Duodenal mucosa (tissue), 2 donors: ENCODE results near the gene JUND.

Experiments used
- H3K27ac ChIP-seq: one replicate; pipeline ENCODE4 v1.7.0; 2013; ENCODE audit warnings: low read depth, low read length
- H3K27me3 ChIP-seq, 2 donors: one replicate each; pipeline ENCODE4 v1.7.0; 2013; ENCODE audit warnings: low read length in 2 of 2, control low read depth in 1 of 2; ENCODE audit not compliant: insufficient read depth in 2 of 2, control insufficient read depth in 1 of 2
- H3K36me3 ChIP-seq, 2 donors: one replicate each; pipeline ENCODE4 v1.7.0; 2013; ENCODE audit warnings: low read length in 2 of 2, control low read depth in 1 of 2; ENCODE audit not compliant: insufficient read depth in 2 of 2, control insufficient read depth in 1 of 2
- H3K4me1 ChIP-seq, 2 donors: one replicate each; pipeline ENCODE4 v1.7.0; 2013; ENCODE audit warnings: low read length in 2 of 2, control low read depth in 1 of 2; ENCODE audit not compliant: insufficient read depth in 2 of 2, control insufficient read depth in 1 of 2
- H3K4me3 ChIP-seq, 2 donors: one replicate each; pipeline ENCODE4 v1.7.0; 2013; ENCODE audit warnings: low read length in 2 of 2, low read depth in 1 of 2
- H3K9ac ChIP-seq, 2 donors: one replicate each; pipeline ENCODE4 v1.7.0; 2013; ENCODE audit warnings: low read length in 2 of 2, low read depth in 1 of 2
- H3K9me3 ChIP-seq, 2 donors: one replicate each; pipeline ENCODE4 v1.7.0; 2013; ENCODE audit warnings: low read length in 2 of 2, control low read depth in 1 of 2; ENCODE audit not compliant: control insufficient read depth in 1 of 2

The JUND gene

GRCh38 chr19:18282021-18282787 is 782 bp upstream of the JUND start:
- H3K27ac ChIP-seq, result peak overlapping the region; percentile 100
- no peaks in the 10 kb centered on the region for H3K9me3 ChIP-seq
- H3K36me3 ChIP-seq, result peaks cover 12 to 13% of the 10 kb centered on the region in 2 donors
- H3K4me1 ChIP-seq, result peaks cover 34 to 39% of the 10 kb centered on the region in 2 donors
- peak overlapping the region; percentile 55 to 67 for H3K4me3 ChIP-seq
- no peaks in the 10 kb centered on the region for H3K27me3 ChIP-seq
- H3K9ac ChIP-seq, result peak overlapping the region; percentile 93 to 99

GRCh38 chr19:18280247-18281081 is 958 bp downstream of the JUND start:
- no peaks in the 10 kb centered on the region for H3K27me3 ChIP-seq
- no peaks in the 10 kb centered on the region for H3K9me3 ChIP-seq
- H3K4me1 ChIP-seq, result peaks cover 39 to 50% of the 10 kb centered on the region in 2 donors
- peaks cover 16 to 17% of the 10 kb centered on the region in 2 donors for H3K36me3 ChIP-seq
- peak overlapping the region; percentile 100 for H3K9ac ChIP-seq
- H3K27ac ChIP-seq, result peak overlapping the region; percentile 100
- H3K4me3 ChIP-seq, result peak overlapping the region; percentile 82 to 99

DNA sequence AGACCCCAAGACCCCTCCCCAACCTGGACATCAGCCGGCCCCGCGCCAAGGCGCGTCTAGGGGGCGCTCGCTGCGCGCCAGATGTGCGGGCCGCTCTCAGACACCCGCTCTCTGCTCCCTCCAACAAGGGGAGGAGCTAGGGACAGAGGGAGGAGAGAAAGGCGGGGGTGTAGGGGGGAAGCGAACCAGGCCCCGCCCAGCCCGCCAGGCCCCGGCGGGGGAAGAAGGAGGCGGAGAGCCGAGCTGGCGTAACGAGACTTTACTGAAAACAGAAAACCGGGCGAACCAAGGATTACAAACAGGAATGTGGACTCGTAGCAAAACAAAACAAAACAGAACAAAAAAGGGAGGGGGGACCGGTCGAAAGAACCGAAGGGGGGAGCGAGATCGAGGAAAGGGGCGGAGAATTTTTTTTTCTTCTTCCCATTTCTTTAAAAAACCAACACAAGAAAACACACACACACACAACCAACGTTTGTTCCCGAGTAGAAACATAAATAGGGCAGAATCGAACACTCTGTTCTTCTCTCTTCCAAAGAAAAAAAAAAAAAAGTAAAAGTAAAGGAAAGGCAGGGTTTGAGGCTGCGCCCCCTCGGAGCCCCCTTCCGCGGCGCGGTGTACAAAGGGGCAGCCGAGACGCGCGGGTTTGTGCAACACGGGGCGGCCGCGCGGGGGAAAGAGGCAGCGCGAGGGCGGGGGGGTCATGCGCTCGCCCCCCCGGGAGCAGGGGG is 1.7 kb downstream of the JUND start:
- Histone ChIP-seq H3K4me3 (peak overlapping the region; percentile 82 to 99), H3K9me3 (no peaks in the 10 kb centered on the region), H3K27me3 (no peaks in the 10 kb centered on the region), H3K9ac (peak overlapping the region; percentile 100), H3K27ac (peak overlapping the region; percentile 100), H3K4me1 (peaks cover 38 to 50% of the 10 kb centered on the region in 2 donors), H3K36me3 (peaks cover 16 to 18% of the 10 kb centered on the region in 2 donors)

GRCh38 chr19:18279266-18279515 is 2.2 kb downstream of the JUND start:
- no peaks in the 10 kb centered on the region for H3K9me3 ChIP-seq
- peak overlapping the region; percentile 100 for H3K9ac ChIP-seq
- peak overlapping the region; percentile 100 for H3K27ac ChIP-seq
- peaks cover 16 to 18% of the 10 kb centered on the region in 2 donors for H3K36me3 ChIP-seq
- peaks cover 35 to 53% of the 10 kb centered on the region in 2 donors for H3K4me1 ChIP-seq
- H3K27me3 ChIP-seq, result no peaks in the 10 kb centered on the region
- peak overlapping the region; percentile 82 to 99 for H3K4me3 ChIP-seq

GRCh38 chr19:18278521-18279265 is 2.7 kb downstream of the JUND start:
- H3K36me3 ChIP-seq, result peaks cover 16 to 20% of the 10 kb centered on the region in 2 donors
- H3K4me1 ChIP-seq, result peaks cover 35 to 58% of the 10 kb centered on the region in 2 donors

DNA sequence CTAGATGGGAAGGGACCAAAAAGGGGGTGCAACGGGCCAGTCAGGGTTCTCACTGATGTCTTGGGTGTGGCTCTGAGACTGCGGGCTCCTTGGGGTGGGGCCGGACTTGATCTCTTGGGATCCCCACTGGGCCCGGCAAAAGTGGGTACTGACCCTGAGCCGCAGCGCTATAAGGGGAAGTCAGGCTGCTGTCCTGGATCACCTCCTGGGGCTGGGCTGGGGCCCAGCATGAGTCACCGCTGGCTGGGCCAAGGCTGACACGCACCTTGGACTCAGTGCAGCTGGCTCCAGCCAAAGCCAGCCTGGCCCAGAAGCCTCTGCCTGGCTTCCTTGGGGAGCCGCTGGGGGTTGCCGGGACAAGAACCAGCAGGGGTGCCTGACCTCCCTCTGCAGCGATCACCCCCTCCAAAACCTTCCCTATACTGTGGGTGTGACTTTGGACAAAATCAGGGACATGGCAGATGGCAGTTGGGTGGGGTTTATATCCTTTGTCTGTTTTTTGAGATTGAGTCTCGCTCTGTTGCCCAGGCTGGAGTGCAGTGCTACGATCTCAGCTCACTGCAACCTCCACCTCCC is 6.6 kb downstream of the JUND start:
- peak overlapping the region; percentile 53 to 63 for H3K9ac ChIP-seq
- H3K36me3 ChIP-seq, result peaks cover 16 to 21% of the 10 kb centered on the region in 2 donors
- peak overlapping the region; percentile 78 for H3K27ac ChIP-seq
- H3K4me1 ChIP-seq, result peaks cover 26 to 45% of the 10 kb centered on the region in 2 donors
- no peaks in the 10 kb centered on the region for H3K27me3 ChIP-seq
- H3K4me3 ChIP-seq, result peak overlapping the region; percentile 4 to 20
- H3K9me3 ChIP-seq, result no peaks in the 10 kb centered on the region

More at GRCh38 chr19:18278521-18279265, 2.7 kb downstream of the JUND start:
- Histone ChIP-seq H3K27me3 (no peaks in the 10 kb centered on the region), H3K9me3 (no peaks in the 10 kb centered on the region), H3K27ac (peak overlapping the region; percentile 100), H3K4me3 (peak overlapping the region; percentile 82 to 99), H3K9ac (peak overlapping the region; percentile 100)

- Histone ChIP-seq H3K36me3 (peaks cover 16 to 21% of the 10 kb centered on the region in 2 donors), H3K9me3 (no peaks in the 10 kb centered on the region), H3K27me3 (no peaks in the 10 kb centered on the region), H3K4me3 (peak within 1 kb of the TSS; percentile 4 to 20), H3K4me1 (peaks cover 26 to 44% of the 10 kb centered on the region in 2 donors), H3K9ac (peak within 1 kb of the TSS; percentile 53 to 63), H3K27ac (peak within 1 kb of the TSS; percentile 78)
Measured at GRCh38 chr19:18274219-18274780, 7.1 kb downstream of the JUND start, which contains the start of gene IQCN. Gene IQCN, minus strand, starts transcription at chr19:18274452. Its CDS starts 4,974 bp downstream, at chr19:18269478.

DNA sequence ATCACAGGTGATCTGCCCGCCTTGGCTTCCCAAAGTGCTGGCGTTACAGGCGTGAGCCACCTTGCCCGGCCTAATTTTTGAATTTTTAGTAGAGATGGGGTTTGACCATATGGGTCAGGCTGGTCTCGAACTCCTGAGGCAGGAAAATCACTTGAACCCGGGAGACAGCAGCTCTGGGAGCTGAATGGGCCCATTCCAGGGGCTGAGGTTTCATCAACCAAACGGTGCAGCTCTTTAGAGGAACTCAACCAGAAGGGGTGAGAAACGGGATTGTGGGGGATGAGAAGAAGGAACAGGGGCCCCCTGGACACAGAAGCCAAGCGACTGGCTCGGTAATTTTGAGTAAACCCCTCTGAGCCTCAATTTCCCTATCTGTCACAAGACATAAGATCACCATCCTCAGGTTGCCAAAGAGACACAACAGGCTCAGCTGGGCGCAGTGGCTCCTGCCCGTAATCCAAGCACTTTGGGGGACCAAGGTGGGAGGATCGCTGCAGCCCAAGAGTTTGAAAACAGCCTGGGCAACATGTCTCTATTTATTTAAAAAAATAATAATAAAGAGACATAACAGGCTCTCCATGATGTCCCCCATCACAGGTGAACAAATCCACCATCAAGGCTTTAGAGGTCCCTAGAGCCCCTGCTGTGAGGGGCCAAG is 7.7 kb downstream of the JUND start:
- H3K27ac ChIP-seq, result peak overlapping the region; percentile 78
- no peaks in the 10 kb centered on the region for H3K9me3 ChIP-seq
- peaks cover 21 to 38% of the 10 kb centered on the region in 2 donors for H3K4me1 ChIP-seq
- no peak overlapping the region for H3K4me3 ChIP-seq
- no peaks in the 10 kb centered on the region for H3K27me3 ChIP-seq
- H3K9ac ChIP-seq, result no peak overlapping the region
- peaks cover 11 to 19% of the 10 kb centered on the region in 2 donors for H3K36me3 ChIP-seq
